GM12878 (cell line): ENCODE data around the gene DPAGT1. TPM values are rescaled to one million over a fixed set of nuclear protein-coding genes. Genes with fewer than 3 reads are reported as not detected.

Experiments
- ATF7 ChIP-seq: fragments of 450-650 bp; IDR thresholded peaks from 2 replicates; pipeline ENCODE4 v1.6.1; 2016; ENCODE audit warnings: low read depth, mild to moderate bottlenecking
- BACH1 ChIP-seq: fragments of 450-650 bp; IDR thresholded peaks from 2 replicates; pipeline ENCODE4 v1.6.1; 2017; ENCODE audit warnings: mild to moderate bottlenecking, borderline replicate concordance
- BCL11A ChIP-seq: IDR thresholded peaks from 2 replicates; pipeline ENCODE4 v1.6.1; 2011; ENCODE audit warnings: low read depth, low read length
- CUX1 ChIP-seq: IDR thresholded peaks from 2 replicates; pipeline ENCODE4 v1.6.1; 2012; ENCODE audit warnings: improper control_type of control experiment, low read depth, low read length; ENCODE audit not compliant: insufficient replicate concordance
- DPF2 ChIP-seq: fragments of 450-650 bp; IDR thresholded peaks from 2 replicates; pipeline ENCODE4 v1.6.1; 2017; ENCODE audit warnings: mild to moderate bottlenecking
- ETV6 ChIP-seq, 2 experiments: fragments of 450-650 bp in 1 of 2; IDR thresholded peaks in 1 of 2; conservative IDR thresholded peaks in 1 of 2; 2 replicates each; pipeline ENCODE4 v1.6.1; 2014; ENCODE audit warnings: antibody characterized with exemption in 1 of 2, borderline replicate concordance in 1 of 2, low read depth in 1 of 2, mild to moderate bottlenecking in 1 of 2, moderate library complexity in 1 of 2
- FOXM1 ChIP-seq: IDR thresholded peaks from 2 replicates; pipeline ENCODE4 v1.6.1; 2012; ENCODE audit warnings: low read depth, mild to moderate bottlenecking, inconsistent platforms, low read length, moderate library complexity
- GABPA ChIP-seq: IDR thresholded peaks from 2 replicates; pipeline ENCODE4 v1.6.1; 2014; ENCODE audit warnings: antibody characterized with exemption, low read depth, mild to moderate bottlenecking, inconsistent platforms
- HDAC2 ChIP-seq: fragments of 200-600 bp; sonication (generic); IDR thresholded peaks from 2 replicates; pipeline ENCODE4 v1.6.1; 2017
- IRF4 ChIP-seq: IDR thresholded peaks from 2 replicates; pipeline ENCODE4 v1.6.1; 2011; ENCODE audit warnings: low read depth, low read length
- MEF2B ChIP-seq: fragments of 450-650 bp; IDR thresholded peaks from 2 replicates; pipeline ENCODE4 v1.6.1; 2018; ENCODE audit warnings: mild to moderate bottlenecking, moderate library complexity; ENCODE audit not compliant: partially characterized antibody, poor library complexity, severe bottlenecking
- NFIC ChIP-seq: IDR thresholded peaks from 2 replicates; pipeline ENCODE4 v1.6.1; 2012; ENCODE audit warnings: low read depth, mild to moderate bottlenecking, inconsistent platforms, low read length, moderate library complexity
- NR2F1 ChIP-seq: fragments of 450-650 bp; conservative IDR thresholded peaks from 2 replicates; pipeline ENCODE4 v1.6.1; 2017; ENCODE audit warnings: mild to moderate bottlenecking
- POLR2A ChIP-seq: IDR thresholded peaks from 2 replicates; pipeline ENCODE4 v1.6.1; 2011; ENCODE audit warnings: low read depth, mild to moderate bottlenecking, low read length
- RAD51 ChIP-seq: fragments of 450-650 bp; IDR thresholded peaks from 2 replicates; pipeline ENCODE4 v1.6.1; 2016; ENCODE audit warnings: moderate library complexity, mild to moderate bottlenecking, inconsistent platforms
- RFX5 ChIP-seq: IDR thresholded peaks from 2 replicates; pipeline ENCODE4 v1.6.1; 2011; ENCODE audit warnings: low read depth, low read length, improper control_type of control experiment
- SMC3 ChIP-seq: IDR thresholded peaks from 2 replicates; pipeline ENCODE4 v1.6.1; 2011; ENCODE audit warnings: low read length, improper control_type of control experiment, borderline replicate concordance
- SREBF1 ChIP-seq: IDR thresholded peaks from 2 replicates; pipeline ENCODE4 v1.6.1; 2012; ENCODE audit warnings: mild to moderate bottlenecking, low read length
- YBX1 ChIP-seq: fragments of 450-650 bp; IDR thresholded peaks from 2 replicates; pipeline ENCODE4 v1.6.1; 2016; ENCODE audit warnings: antibody characterized with exemption
- ZNF217 ChIP-seq: fragments of 450-650 bp; IDR thresholded peaks from 2 replicates; pipeline ENCODE4 v1.6.1; 2017; ENCODE audit warnings: antibody characterized with exemption, mild to moderate bottlenecking
- ZNF384 ChIP-seq: IDR thresholded peaks from 2 replicates; pipeline ENCODE4 v1.6.1; 2012; ENCODE audit warnings: low read depth, mild to moderate bottlenecking, low read length, improper control_type of control experiment, borderline replicate concordance
- polyA plus RNA-seq, 11 experiments: library from polyadenylated mRNA; depleted of rRNA in 4 of 11; unstranded in 6 of 11; stranded (reverse) in 5 of 11; fragments of >200 nt; fragmentation: Nextera tagmentation in 4 of 11; fragmentation: Illumina TruSeq in 1 of 11; extraction: Ambion mirVana in 4 of 11; extraction: Trizol in 1 of 11; gene quantifications; 1 replicate in 1 of 11; 2 replicates in 10 of 11; pipeline versions ENCODE4 v1.2.1 to v1.2.3, GENCODE V29; 2011 to 2016; ENCODE audit warnings: inconsistent platforms in 2 of 11, missing spikeins in 2 of 11, low read depth in 1 of 11
- total RNA-seq, 4 experiments: library from RNA; depleted of rRNA in 3 of 4; stranded (reverse); fragments of >200 nt in 3 of 4; fragmentation: Illumina TruSeq in 1 of 4; extraction: Trizol in 1 of 4; gene quantifications; 2 replicates each; pipeline versions ENCODE4 v1.2.1 to v1.2.3, GENCODE V29; 2013 to 2021
- TF ChIP-seq, protein P1 (sequence below): IDR thresholded peaks from 2 replicates; pipeline ENCODE4 v1.6.1; 2012; ENCODE audit warnings: low read depth, low read length, improper control_type of control experiment
- TF ChIP-seq, protein P2 (sequence below): IDR thresholded peaks from 2 replicates; pipeline ENCODE4 v1.6.1; 2012; ENCODE audit warnings: mild to moderate bottlenecking, low read depth, low read length

Gene DPAGT1
- total and polyA plus RNA-seq, 10 of the 15 experiments (the other 5 are each of a cell fraction or from before 2014, with no cell fraction given) = 20.5 to 95.6 (median 54.3) TPM

- TF ChIP-seq SMC3 (no peak), SREBF1 (no peak), FOXM1 (no peak), ZNF217 (no peak), ETV6 (conservative IDR thresholded peaks at IDR 0.05 in 1 of 2, IDR thresholded peaks at IDR 0.05 in 1 of 2; ENCODE audit: borderline replicate concordance in 1 of 2, low read depth in 1 of 2) (no peak), IRF4 (no peak), RFX5 (no peak), BACH1 (peak; percentile 42; the same call in 1 of the 2 replicates), POLR2A (peak; percentile 77), ZNF384 (no peak), HDAC2 (no peak), ATF7 (0 out of 2 replicates have a peak, but pooled peaks have one; percentile 17), MEF2B (no peak), NFIC (no peak), YBX1 (no peak), CUX1 (no peak), BCL11A (no peak), RAD51 (no peak), NR2F1 (peak; percentile 43; the same call in 1 of the 2 replicates), DPF2 (no peak), GABPA (no peak)
- TF ChIP-seq, protein P1, sequence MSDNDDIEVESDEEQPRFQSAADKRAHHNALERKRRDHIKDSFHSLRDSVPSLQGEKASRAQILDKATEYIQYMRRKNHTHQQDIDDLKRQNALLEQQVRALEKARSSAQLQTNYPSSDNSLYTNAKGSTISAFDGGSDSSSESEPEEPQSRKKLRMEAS = no peak
- TF ChIP-seq, protein P2, sequence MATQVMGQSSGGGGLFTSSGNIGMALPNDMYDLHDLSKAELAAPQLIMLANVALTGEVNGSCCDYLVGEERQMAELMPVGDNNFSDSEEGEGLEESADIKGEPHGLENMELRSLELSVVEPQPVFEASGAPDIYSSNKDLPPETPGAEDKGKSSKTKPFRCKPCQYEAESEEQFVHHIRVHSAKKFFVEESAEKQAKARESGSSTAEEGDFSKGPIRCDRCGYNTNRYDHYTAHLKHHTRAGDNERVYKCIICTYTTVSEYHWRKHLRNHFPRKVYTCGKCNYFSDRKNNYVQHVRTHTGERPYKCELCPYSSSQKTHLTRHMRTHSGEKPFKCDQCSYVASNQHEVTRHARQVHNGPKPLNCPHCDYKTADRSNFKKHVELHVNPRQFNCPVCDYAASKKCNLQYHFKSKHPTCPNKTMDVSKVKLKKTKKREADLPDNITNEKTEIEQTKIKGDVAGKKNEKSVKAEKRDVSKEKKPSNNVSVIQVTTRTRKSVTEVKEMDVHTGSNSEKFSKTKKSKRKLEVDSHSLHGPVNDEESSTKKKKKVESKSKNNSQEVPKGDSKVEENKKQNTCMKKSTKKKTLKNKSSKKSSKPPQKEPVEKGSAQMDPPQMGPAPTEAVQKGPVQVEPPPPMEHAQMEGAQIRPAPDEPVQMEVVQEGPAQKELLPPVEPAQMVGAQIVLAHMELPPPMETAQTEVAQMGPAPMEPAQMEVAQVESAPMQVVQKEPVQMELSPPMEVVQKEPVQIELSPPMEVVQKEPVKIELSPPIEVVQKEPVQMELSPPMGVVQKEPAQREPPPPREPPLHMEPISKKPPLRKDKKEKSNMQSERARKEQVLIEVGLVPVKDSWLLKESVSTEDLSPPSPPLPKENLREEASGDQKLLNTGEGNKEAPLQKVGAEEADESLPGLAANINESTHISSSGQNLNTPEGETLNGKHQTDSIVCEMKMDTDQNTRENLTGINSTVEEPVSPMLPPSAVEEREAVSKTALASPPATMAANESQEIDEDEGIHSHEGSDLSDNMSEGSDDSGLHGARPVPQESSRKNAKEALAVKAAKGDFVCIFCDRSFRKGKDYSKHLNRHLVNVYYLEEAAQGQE = no peak
These were observed 5.2 kb upstream of the DPAGT1 start, which contains the start of gene C2CD2L (continued) for GRCh38 chr11:119106564-119107537.
